HG03135 (cell line): Measurements from ENCODE around the gene ADAMTS3.

ENCODE experiments used
- ATAC-seq: cut with Tn5 transposase; IDR thresholded peaks from one replicate; pipeline ENCODE4 v1.9.1; 2021; ENCODE audit warnings: mild to moderate bottlenecking, moderate library complexity; ENCODE audit not compliant: unreplicated experiment

The ADAMTS3 gene

GRCh38 chr4:72357908-72358307 lies 211.1 kb downstream of the ADAMTS3 start:
- ATAC-seq: no peak

- no peak for ATAC-seq
These were observed 216.3 kb downstream of the ADAMTS3 start for GRCh38 chr4:72352711-72353110.

GRCh38 chr4:72351521-72351920 lies 217.5 kb downstream of the ADAMTS3 start:
- no peak for ATAC-seq

- ATAC-seq: no peak
These were observed 220.3 kb downstream of the ADAMTS3 start for GRCh38 chr4:72348701-72349100.

GRCh38 chr4:72344418-72344817 lies 224.6 kb downstream of the ADAMTS3 start:
- ATAC-seq: no peak

- no peak for ATAC-seq
These were observed 227.6 kb downstream of the ADAMTS3 start for GRCh38 chr4:72341432-72341820.

GRCh38 chr4:72340803-72341431 lies 228.1 kb downstream of the ADAMTS3 start:
- ATAC-seq: no peak

GRCh38 chr4:72338060-72338459 lies 231.0 kb downstream of the ADAMTS3 start:
- no peak for ATAC-seq

- ATAC-seq: no peak
These were observed 238.6 kb downstream of the ADAMTS3 start for GRCh38 chr4:72330381-72330780.

- ATAC-seq: no peak
These were observed 242.1 kb downstream of the ADAMTS3 start for GRCh38 chr4:72326692-72327632.

GRCh38 chr4:72325215-72325614 lies 243.8 kb downstream of the ADAMTS3 start:
- ATAC-seq: no peak

GRCh38 chr4:72323227-72323626 lies 245.8 kb downstream of the ADAMTS3 start:
- peak; percentile 65 for ATAC-seq

- ATAC-seq: no peak
These were observed 248.6 kb downstream of the ADAMTS3 start for GRCh38 chr4:72320223-72320948.

- no peak for ATAC-seq
These were observed 249.4 kb downstream of the ADAMTS3 start for GRCh38 chr4:72319601-72320021.

- no peak for ATAC-seq
These were observed 250.4 kb downstream of the ADAMTS3 start for GRCh38 chr4:72318421-72319170.

GRCh38 chr4:72314869-72315268 lies 254.2 kb downstream of the ADAMTS3 start:
- ATAC-seq: no peak

- no peak for ATAC-seq
These were observed 255.9 kb downstream of the ADAMTS3 start for GRCh38 chr4:72313121-72313520.

GRCh38 chr4:72312032-72312650 lies 256.9 kb downstream of the ADAMTS3 start:
- no peak for ATAC-seq

- no peak for ATAC-seq
These were observed 257.7 kb downstream of the ADAMTS3 start for GRCh38 chr4:72311291-72311690.

GRCh38 chr4:72305620-72306019 lies 263.4 kb downstream of the ADAMTS3 start:
- ATAC-seq: no peak
